Measurements from ENCODE around the gene ERCC6L. TPM values are rescaled to one million over a fixed set of nuclear protein-coding genes. Genes with fewer than 3 reads are reported as not detected.

The ERCC6L gene
- not detected for total RNA-seq
- long read RNA-seq, result 0 reads

GRCh38 chrX:72238721-72239475 lies at the start of gene ERCC6L:
ERCC6L (minus strand) TSS chrX:72239027; CDS start chrX:72238911, 116 bp downstream.
- Histone ChIP-seq H3K27me3 (ENCODE audit: low read depth) (no peaks in the 10 kb centered on the region), H3K36me3 (no peaks in the 10 kb centered on the region), H3K9me3 (replicated peaks) (no peaks in the 10 kb centered on the region), H3K4me3 (peak within 1 kb of the TSS; percentile 60), H3K27ac (replicated peaks) (peak within 1 kb of the TSS; percentile 55), H3K4me1 (peaks cover 3% of the 10 kb centered on the region)
- no peak for TF ChIP-seq CTCF (IDR thresholded peaks at IDR 0.05; ENCODE audit: borderline replicate concordance)
- peak; percentile 85 for DNase-seq
- intact Hi-C loops (cut with micrococcal nuclease), result no loop called here

- intact Hi-C loops (cut with micrococcal nuclease), result no loop called here
- DNase-seq, result no peak
- no peaks in the 10 kb centered on the region for H3K36me3 ChIP-seq
- no peaks in the 10 kb centered on the region for H3K27me3 ChIP-seq (ENCODE audit: low read depth)
- no peaks in the 10 kb centered on the region for H3K9me3 ChIP-seq (replicated peaks)
- H3K27ac ChIP-seq (replicated peaks), result no peak overlapping the region
- no peak overlapping the region for H3K4me3 ChIP-seq
- no peak for TF ChIP-seq CTCF (IDR thresholded peaks at IDR 0.05; ENCODE audit: borderline replicate concordance)
- no peaks in the 10 kb centered on the region for H3K4me1 ChIP-seq
Measured at GRCh38 chrX:72282302-72282701, 43.5 kb upstream of the ERCC6L start.

- peaks cover 15% of the 10 kb centered on the region for H3K4me1 ChIP-seq
- intact Hi-C loops (cut with micrococcal nuclease), result no loop called here
- no peak overlapping the region for H3K4me3 ChIP-seq
- H3K27ac ChIP-seq (replicated peaks), result no peak overlapping the region
- DNase-seq, result no peak
- H3K27me3 ChIP-seq (ENCODE audit: low read depth), result no peaks in the 10 kb centered on the region
- no peak for TF ChIP-seq CTCF (IDR thresholded peaks at IDR 0.05; ENCODE audit: borderline replicate concordance)
- peaks cover 2% of the 10 kb centered on the region for H3K36me3 ChIP-seq
- H3K9me3 ChIP-seq (replicated peaks), result no peaks in the 10 kb centered on the region
Measured at GRCh38 chrX:72280321-72280845, 41.6 kb upstream of the ERCC6L start.

GRCh38 chrX:72276478-72276953 lies 37.7 kb upstream of the ERCC6L start:
- Histone ChIP-seq H3K36me3 (peaks cover 39% of the 10 kb centered on the region), H3K4me3 (peak overlapping the region; percentile 78), H3K4me1 (peaks cover 22% of the 10 kb centered on the region), H3K27ac (replicated peaks) (peak overlapping the region; percentile 78), H3K27me3 (ENCODE audit: low read depth) (no peaks in the 10 kb centered on the region), H3K9me3 (replicated peaks) (no peaks in the 10 kb centered on the region)
- no peak for DNase-seq
- TF ChIP-seq CTCF (IDR thresholded peaks at IDR 0.05; ENCODE audit: borderline replicate concordance), result no peak
- intact Hi-C loops (cut with micrococcal nuclease), result no loop called here

GRCh38 chrX:72274526-72274925 lies 35.7 kb upstream of the ERCC6L start:
- DNase-seq, result no peak
- H3K36me3 ChIP-seq, result peaks cover 42% of the 10 kb centered on the region
- no peak overlapping the region for H3K4me3 ChIP-seq
- no peaks in the 10 kb centered on the region for H3K27me3 ChIP-seq (ENCODE audit: low read depth)
- H3K27ac ChIP-seq (replicated peaks), result no peak overlapping the region
- no peaks in the 10 kb centered on the region for H3K9me3 ChIP-seq (replicated peaks)
- TF ChIP-seq CTCF (IDR thresholded peaks at IDR 0.05; ENCODE audit: borderline replicate concordance), result no peak
- peaks cover 22% of the 10 kb centered on the region for H3K4me1 ChIP-seq
- intact Hi-C loops (cut with micrococcal nuclease), result no loop called here
